Mesenteric fat pad (tissue), 1 donor: Measurements from ENCODE around the gene MYO9A. TPM values are rescaled to one million over a fixed set of nuclear protein-coding genes. Genes with fewer than 3 reads are reported as not detected.

Experiments used
- DNase-seq: peaks from one replicate; pipeline ENCODE4 v3.0.0-alpha.2; 2020; ENCODE audit warnings: low spot score
- long read RNA-seq: library from polyadenylated mRNA; unstranded; transcript quantifications from one replicate; pipeline ENCODE4 v2.0.0, GENCODE V29; 2020
- total RNA-seq: library from RNA; stranded (reverse); fragmentation: NEBNext Ultra II Directional; extraction: Animal tissue kit (Norgen Biotek cat#: 25700); gene quantifications from one replicate; pipeline ENCODE4 v1.2.1, GENCODE V29; 2021
- donor health status: DM: yes; HTN: yes; CAD: no.

Gene MYO9A
- total RNA-seq, result 47.1 TPM
- long read RNA-seq, partial matches to known transcripts, result 6 of 14 reads
- long read RNA-seq, other reads (novel, unspliced or antisense), result 7 of 14 reads

DNA sequence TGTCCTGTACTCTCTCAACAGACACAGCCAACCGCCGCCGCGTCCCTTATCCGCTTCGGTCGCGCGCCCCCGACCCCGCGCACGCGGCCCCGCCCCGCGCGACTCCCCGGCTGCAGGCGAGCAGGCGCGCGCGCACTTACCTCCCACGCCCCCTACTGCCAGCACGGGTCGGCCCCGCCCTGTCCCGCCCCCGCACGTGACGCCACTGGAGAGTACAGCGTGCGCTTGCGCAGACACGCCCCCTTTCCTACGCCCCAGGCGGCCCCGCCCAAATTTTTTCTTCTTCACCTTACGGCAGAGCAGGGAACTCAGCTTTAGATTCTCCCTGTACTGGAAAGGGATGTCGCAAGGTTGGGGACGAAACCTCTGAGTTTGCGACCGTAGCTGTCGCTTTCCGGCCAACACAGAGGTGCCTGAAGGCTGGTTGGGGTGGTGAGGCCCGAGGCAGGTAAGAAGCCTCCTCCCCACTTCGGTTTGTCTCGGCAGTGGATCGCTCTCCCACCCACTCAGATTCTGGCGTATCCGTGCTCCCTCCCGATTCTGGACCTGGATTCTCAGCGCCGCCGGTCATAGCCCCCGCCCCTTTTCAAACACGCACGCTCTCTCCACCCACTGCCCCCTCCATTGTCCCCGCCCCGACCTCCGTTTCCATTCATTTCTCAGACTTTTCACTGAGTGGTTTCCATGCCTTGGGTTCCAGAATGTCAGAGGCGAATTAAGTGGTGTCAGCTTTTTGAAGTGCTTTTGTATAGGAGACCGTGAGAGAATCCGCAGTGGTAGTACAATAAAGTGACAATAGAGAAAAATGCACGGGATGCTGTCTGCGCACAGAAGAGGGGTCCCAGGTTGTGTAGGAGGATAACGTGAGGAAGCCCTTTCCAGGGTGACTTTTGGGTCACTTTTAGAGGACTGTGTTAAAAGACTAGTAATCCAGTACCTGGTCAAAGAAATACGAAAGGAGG is at the start of gene MYO9A, which contains the start of gene SENP8:
TSS of gene MYO9A (minus strand) at position 134 of the 962 bp plus-strand sequence. CDS start 71,587 bp downstream, outside the sequence.
TSS of gene SENP8 (plus strand) at position 387 of the 962 bp plus-strand sequence. CDS start 21,221 bp downstream, outside the sequence.
- peak; percentile 99 for DNase-seq

GRCh38 chr15:72167445-72167844 is 49.5 kb upstream of the MYO9A start:
- DNase-seq, result no peak

DNA sequence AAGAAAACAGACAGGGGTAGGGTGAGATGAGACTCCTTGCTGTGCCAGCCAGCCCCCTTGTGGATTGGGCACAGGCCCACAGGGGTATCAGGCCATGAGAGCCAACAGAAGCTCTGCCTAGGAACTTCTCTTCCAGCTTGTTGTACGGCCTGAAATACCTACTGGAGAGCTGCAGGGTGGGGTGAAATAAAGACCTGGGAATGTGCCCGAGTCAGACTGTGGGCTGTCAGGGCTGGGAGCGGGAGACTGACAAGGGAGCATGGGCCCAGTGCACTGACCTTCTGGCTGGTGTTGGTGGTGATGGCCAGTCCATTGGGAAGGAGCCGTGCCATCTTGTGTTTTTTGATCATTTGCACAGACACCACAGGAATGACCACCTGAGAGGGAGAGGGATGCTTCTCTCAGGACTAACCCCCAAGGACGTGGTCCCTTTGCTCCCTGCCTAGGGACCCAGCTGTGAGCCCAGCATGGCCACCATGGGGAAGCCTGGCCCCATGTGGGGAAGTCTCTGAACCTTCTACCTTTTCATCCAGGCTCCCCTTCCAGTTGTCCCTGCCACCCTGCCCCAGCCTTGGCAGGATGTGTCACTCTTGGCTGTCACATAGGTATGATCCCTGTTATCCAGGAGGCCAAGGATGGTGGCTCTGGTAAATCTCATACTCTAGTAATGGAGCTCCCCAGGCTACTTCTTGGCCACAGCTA is 48.9 kb upstream of the MYO9A start:
- DNase-seq, result no peak

- no peak for DNase-seq
Measured at GRCh38 chr15:72163719-72164118, 45.8 kb upstream of the MYO9A start.

GRCh38 chr15:72162569-72162968 is 44.6 kb upstream of the MYO9A start:
- DNase-seq, result no peak

DNA sequence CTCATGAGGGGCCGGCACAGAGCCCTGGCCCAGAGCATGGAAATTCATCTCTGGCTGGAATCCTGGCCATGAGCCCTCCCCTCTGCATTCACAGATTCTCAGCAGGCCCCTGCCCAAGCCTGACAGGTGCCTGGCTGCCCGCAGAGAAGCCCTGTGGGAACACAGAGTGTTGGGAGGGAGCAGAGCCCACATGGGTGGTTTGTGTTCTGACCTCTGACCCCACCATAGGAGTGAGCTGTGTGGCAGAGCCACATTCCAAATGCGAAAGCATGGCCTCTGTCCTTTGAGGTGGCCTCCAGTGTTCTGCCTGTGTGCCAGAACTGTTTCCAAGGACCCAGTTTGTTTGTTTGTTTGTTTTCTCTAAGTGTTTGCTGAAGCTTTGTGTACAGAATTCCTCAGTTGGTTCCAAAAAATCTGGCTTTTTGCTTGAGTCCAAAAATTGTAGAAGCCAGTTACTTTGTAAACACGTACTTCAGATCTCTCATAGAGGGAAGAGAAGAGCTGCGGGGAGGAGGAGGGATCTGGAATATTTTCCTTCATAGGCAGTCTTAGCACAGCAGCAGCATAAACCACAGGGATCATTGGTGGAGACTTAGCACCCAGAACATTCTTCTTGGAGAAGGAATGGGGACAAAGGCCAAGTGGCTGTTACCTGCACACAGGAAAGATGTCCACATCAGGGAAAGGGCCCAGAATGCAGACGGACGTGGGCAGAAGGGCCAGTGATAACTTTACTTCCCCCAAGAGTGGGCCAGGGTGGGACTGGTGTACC is 43.6 kb upstream of the MYO9A start:
- DNase-seq, result no peak

DNA sequence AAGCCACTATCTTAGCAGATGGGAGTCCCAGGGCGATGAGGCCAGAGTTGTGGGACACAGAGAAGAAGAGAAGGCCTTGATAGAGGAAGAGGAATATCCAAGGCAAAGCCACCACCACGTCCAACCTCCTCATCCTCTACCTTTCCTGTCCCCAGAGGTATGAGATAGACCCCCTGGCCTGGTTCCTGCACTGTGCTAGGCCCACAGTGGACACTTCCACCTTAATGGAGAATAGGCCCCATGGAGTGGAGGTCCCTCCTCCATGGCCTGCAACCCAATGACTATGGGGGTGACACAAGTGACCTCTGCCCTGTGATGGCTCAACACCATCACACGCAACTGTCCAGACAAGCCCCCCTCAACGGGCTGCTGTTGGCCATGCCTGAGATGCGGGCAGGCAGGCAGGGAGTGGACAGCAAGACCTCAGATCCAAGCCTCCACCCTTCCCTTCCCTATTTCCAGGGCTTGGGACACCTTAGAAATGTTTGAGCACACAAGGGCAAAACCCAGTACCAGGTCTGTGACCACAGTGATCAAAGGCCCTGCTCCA is 42.8 kb upstream of the MYO9A start:
- DNase-seq, result no peak

DNA sequence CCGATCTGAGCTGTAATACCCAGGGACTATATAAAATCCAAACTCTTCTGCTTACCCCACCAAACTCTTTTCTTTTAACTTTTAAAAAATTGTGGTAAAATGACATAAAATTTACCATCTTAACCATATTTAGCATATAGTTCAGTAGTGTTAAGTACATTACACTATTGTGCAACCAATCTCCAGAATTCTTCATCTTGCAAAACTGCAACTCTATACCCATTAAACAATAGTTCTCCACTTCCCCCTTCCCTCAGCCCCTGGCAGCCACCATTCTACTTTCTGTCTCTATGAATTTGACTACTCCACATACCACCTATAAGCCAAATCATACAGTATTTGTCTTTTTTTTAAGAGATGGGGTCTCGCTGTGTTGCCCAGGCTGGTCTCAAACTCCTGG is 39.0 kb upstream of the MYO9A start:
- no peak for DNase-seq

DNA sequence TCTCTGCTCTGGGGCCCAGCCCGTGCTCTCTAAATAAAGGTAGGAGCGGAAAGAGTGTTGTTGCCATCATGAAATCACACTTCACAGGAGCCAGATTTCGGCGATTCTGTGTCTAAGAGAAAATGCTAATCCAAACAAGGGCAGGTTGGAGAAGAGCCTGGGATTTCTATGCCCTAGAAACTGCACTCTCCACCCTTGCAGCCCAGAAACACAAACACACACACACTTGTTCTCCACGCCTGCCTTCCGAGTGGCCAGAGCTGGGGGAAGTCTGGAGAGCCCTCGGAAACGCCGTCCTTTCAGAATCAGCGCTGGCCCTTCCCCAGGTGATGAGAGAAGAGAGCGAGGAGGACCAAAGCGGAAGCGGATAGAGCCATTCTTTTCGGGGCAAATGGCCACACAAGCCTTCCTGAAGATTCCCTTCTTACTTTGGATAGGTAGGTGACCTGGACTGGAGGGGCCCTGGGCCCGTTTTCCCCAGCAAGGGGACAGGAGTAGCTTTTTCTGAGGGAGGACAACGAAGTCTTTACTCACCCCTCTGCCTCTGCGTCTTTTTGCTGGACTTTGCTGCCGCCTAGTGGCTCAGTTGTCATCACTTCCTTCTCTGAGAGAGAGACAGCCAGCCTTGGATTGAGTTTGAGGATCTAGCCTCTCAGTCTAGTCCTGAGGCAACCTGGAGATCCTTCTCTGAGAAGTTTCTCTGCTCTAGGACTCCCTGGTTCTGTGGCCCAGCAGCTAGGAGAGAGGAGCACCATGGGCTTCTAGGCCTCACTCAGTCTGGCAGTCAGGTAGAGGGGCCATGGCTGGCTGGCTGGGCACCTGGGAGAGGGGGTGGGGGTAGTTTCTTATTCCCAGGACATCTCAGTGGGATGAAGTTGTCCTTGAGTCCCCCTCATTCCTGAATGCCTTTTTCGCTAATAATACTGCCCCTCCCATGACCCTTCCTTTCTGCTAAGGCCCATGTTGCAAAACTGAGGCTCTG is 38.0 kb upstream of the MYO9A start:
- DNase-seq, result no peak

- no peak for DNase-seq
Measured at GRCh38 chr15:72155003-72155621, 37.2 kb upstream of the MYO9A start.

GRCh38 chr15:72154316-72154715 is 36.4 kb upstream of the MYO9A start:
- DNase-seq, result no peak

DNA sequence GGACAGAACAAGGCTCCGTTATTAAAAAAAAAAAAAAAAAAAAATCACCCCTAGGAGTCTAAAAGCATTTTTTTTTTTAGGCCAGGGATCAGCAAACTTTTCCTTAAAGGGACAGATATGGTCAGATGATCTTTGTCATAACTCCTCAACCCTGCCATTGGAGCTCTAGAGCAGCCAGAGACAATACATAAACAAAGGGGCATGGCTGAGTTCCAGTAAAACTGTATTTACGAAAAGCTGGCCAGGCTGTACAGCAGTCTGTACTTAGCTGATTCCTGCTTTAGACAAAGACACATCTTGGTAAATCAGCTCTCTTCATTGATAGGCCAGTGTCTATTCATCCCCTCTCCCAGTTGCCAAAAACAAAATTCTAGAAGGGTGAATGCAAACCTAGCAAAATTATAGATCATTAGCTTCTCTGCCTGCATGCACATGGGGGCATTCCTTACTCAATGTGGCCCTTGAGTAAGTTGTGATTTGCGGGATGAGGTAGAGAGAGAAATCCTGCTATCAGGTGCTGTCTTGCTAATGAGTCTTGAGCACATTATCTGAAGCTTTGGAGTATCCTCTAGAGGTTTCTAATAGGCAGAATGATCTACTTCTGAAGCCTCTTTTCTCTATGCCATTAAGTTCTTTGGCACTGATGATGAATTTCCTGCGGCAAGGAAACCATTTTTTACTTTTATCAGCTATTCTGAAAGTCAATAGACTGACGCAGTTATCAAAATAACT is 35.5 kb upstream of the MYO9A start:
- no peak for DNase-seq

- no peak for DNase-seq
Measured at GRCh38 chr15:72147418-72147817, 29.5 kb upstream of the MYO9A start.

DNA sequence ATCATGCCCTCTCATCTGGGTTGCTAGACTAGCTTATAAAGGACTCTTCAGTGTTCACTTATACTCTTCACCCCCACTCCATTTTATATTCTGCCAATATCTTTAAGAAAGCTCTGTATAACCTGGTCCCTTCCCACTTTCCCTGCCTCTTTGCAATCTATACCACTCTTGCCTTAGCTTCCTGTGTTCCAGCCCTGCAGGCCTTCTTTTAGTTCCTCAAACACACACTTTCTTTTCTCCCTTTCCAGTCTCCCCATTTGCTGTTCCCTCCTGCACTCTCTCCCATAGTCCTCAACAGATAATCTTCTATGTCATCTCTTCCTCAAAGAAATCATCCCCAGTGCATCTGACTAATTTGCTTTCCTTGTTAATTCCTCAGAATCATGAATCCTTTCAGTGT is 29.0 kb upstream of the MYO9A start:
- DNase-seq, result no peak

- no peak for DNase-seq
Measured at GRCh38 chr15:72146221-72146620, 28.3 kb upstream of the MYO9A start.

- DNase-seq, result no peak
Measured at GRCh38 chr15:72141171-72142084, 23.5 kb upstream of the MYO9A start.

- no peak for DNase-seq
Measured at GRCh38 chr15:72140088-72140487, 22.1 kb upstream of the MYO9A start.
